Measurements from ENCODE around the gene NAT8L. TPM values are rescaled to one million over a fixed set of nuclear protein-coding genes. Genes with fewer than 3 reads are reported as not detected.

The NAT8L gene
- total RNA-seq = 100 to 1,000 TPM in 1 of 4 donors, 10 to 100 TPM in 2, 1 to 10 TPM in 1; 4.2 to 113 (median 13.8) TPM

GRCh38 chr4:2059046-2059725, at the start of gene NAT8L:
Gene NAT8L (plus strand): TSS chr4:2059327. CDS start chr4:2059512, 185 bp downstream.
- TF ChIP-seq CTCF (IDR thresholded peaks at IDR 0.05; ENCODE audit: low read depth) = no peak

GRCh38 chr4:2009651-2010233, 49.4 kb upstream of the NAT8L start:
- TF ChIP-seq CTCF (IDR thresholded peaks at IDR 0.05; ENCODE audit: low read depth) = no peak

GRCh38 chr4:2011583-2011982, 47.5 kb upstream of the NAT8L start:
- no peak for TF ChIP-seq CTCF (IDR thresholded peaks at IDR 0.05; ENCODE audit: low read depth)

- no peak for TF ChIP-seq CTCF (IDR thresholded peaks at IDR 0.05; ENCODE audit: low read depth)
Measured at GRCh38 chr4:2015008-2015407, 44.1 kb upstream of the NAT8L start.

- no peak for TF ChIP-seq CTCF (IDR thresholded peaks at IDR 0.05; ENCODE audit: low read depth)
Measured at GRCh38 chr4:2024683-2025082, 34.4 kb upstream of the NAT8L start.

- no peak for TF ChIP-seq CTCF (IDR thresholded peaks at IDR 0.05; ENCODE audit: low read depth)
Measured at GRCh38 chr4:2025817-2026216, 33.3 kb upstream of the NAT8L start.

- TF ChIP-seq CTCF (IDR thresholded peaks at IDR 0.05; ENCODE audit: low read depth) = no peak
Measured at GRCh38 chr4:2036327-2036726, 22.8 kb upstream of the NAT8L start.

Data from subcutaneous adipose tissue (tissue), 4 donors.